IPS-18a (cell line): ENCODE results near the gene SLC48A1.

Source experiments
- H3K27ac ChIP-seq: one replicate; pipeline ENCODE4 v1.5.1; 2013; ENCODE audit warnings: low read length
- H3K27me3 ChIP-seq: one replicate; pipeline ENCODE4 v1.6.1; 2013; ENCODE audit warnings: mild to moderate bottlenecking, low read length; ENCODE audit not compliant: control insufficient read depth, insufficient read depth
- H3K36me3 ChIP-seq: one replicate; pipeline ENCODE4 v1.6.1; 2013; ENCODE audit warnings: low read depth, low read length; ENCODE audit not compliant: control insufficient read depth
- H3K4me1 ChIP-seq: one replicate; pipeline ENCODE4 v1.6.1; 2013; ENCODE audit warnings: low read depth, low read length; ENCODE audit not compliant: control insufficient read depth
- H3K4me3 ChIP-seq: one replicate; pipeline ENCODE4 v1.5.1; 2013; ENCODE audit warnings: low read length
- H3K9ac ChIP-seq: one replicate; pipeline ENCODE4 v1.6.1; 2013; ENCODE audit warnings: mild to moderate bottlenecking, low read length, moderate library complexity
- H3K9me3 ChIP-seq: one replicate; pipeline ENCODE4 v1.6.1; 2013; ENCODE audit warnings: low read depth, low read length; ENCODE audit not compliant: control insufficient read depth

The SLC48A1 gene

GRCh38 chr12:47774663-47775062 is 1.6 kb downstream of the SLC48A1 start:
- Histone ChIP-seq H3K36me3 (no peaks in the 10 kb centered on the region), H3K4me1 (peaks cover 16% of the 10 kb centered on the region), H3K9ac (no peak overlapping the region), H3K9me3 (no peaks in the 10 kb centered on the region), H3K4me3 (no peak overlapping the region), H3K27me3 (peaks cover 16% of the 10 kb centered on the region), H3K27ac (no peak overlapping the region)

- Histone ChIP-seq H3K4me1 (peaks cover 16% of the 10 kb centered on the region), H3K27me3 (peaks cover 16% of the 10 kb centered on the region), H3K9me3 (no peaks in the 10 kb centered on the region), H3K27ac (no peak overlapping the region), H3K4me3 (no peak overlapping the region), H3K9ac (no peak overlapping the region), H3K36me3 (no peaks in the 10 kb centered on the region)
These were observed 2.3 kb downstream of the SLC48A1 start for GRCh38 chr12:47775100-47775911.

GRCh38 chr12:47776471-47777143 is 3.6 kb downstream of the SLC48A1 start:
- H3K27ac ChIP-seq, result no peak overlapping the region
- H3K4me1 ChIP-seq, result peaks cover 16% of the 10 kb centered on the region
- no peak overlapping the region for H3K4me3 ChIP-seq
- no peak overlapping the region for H3K9ac ChIP-seq
- H3K27me3 ChIP-seq, result peaks cover 16% of the 10 kb centered on the region
- no peaks in the 10 kb centered on the region for H3K9me3 ChIP-seq
- H3K36me3 ChIP-seq, result no peaks in the 10 kb centered on the region

GRCh38 chr12:47777151-47777550 is 4.1 kb downstream of the SLC48A1 start:
- Histone ChIP-seq H3K9ac (no peak overlapping the region), H3K9me3 (no peaks in the 10 kb centered on the region), H3K36me3 (no peaks in the 10 kb centered on the region), H3K27ac (no peak overlapping the region), H3K4me3 (no peak overlapping the region), H3K4me1 (peaks cover 16% of the 10 kb centered on the region), H3K27me3 (peaks cover 15% of the 10 kb centered on the region)

- Histone ChIP-seq H3K27me3 (peaks cover 11% of the 10 kb centered on the region), H3K36me3 (no peaks in the 10 kb centered on the region), H3K4me1 (peaks cover 16% of the 10 kb centered on the region), H3K9me3 (no peaks in the 10 kb centered on the region), H3K4me3 (no peak overlapping the region), H3K27ac (no peak overlapping the region), H3K9ac (no peak overlapping the region)
These were observed 4.9 kb downstream of the SLC48A1 start for GRCh38 chr12:47777741-47778558.

GRCh38 chr12:47778881-47779280 is 5.8 kb downstream of the SLC48A1 start:
- H3K27ac ChIP-seq, result no peak overlapping the region
- H3K9ac ChIP-seq, result no peak overlapping the region
- H3K4me3 ChIP-seq, result peak overlapping the region; percentile 17
- peaks cover 7% of the 10 kb centered on the region for H3K27me3 ChIP-seq
- peaks cover 3% of the 10 kb centered on the region for H3K36me3 ChIP-seq
- H3K9me3 ChIP-seq, result no peaks in the 10 kb centered on the region
- peaks cover 16% of the 10 kb centered on the region for H3K4me1 ChIP-seq

GRCh38 chr12:47779301-47779942 is 6.4 kb downstream of the SLC48A1 start:
- Histone ChIP-seq H3K9ac (no peak overlapping the region), H3K36me3 (peaks cover 7% of the 10 kb centered on the region), H3K4me1 (peaks cover 16% of the 10 kb centered on the region), H3K9me3 (no peaks in the 10 kb centered on the region), H3K27me3 (peaks cover 2% of the 10 kb centered on the region), H3K4me3 (peak overlapping the region; percentile 17), H3K27ac (no peak overlapping the region)

GRCh38 chr12:47779943-47780504 is 7.0 kb downstream of the SLC48A1 start:
- no peaks in the 10 kb centered on the region for H3K9me3 ChIP-seq
- H3K4me3 ChIP-seq, result no peak overlapping the region
- H3K27me3 ChIP-seq, result no peaks in the 10 kb centered on the region
- no peak overlapping the region for H3K27ac ChIP-seq
- H3K36me3 ChIP-seq, result peaks cover 13% of the 10 kb centered on the region
- H3K9ac ChIP-seq, result no peak overlapping the region
- peaks cover 16% of the 10 kb centered on the region for H3K4me1 ChIP-seq

GRCh38 chr12:47781479-47782371 is 8.7 kb downstream of the SLC48A1 start:
- peaks cover 30% of the 10 kb centered on the region for H3K36me3 ChIP-seq
- H3K27ac ChIP-seq, result no peak overlapping the region
- no peaks in the 10 kb centered on the region for H3K9me3 ChIP-seq
- no peaks in the 10 kb centered on the region for H3K27me3 ChIP-seq
- H3K9ac ChIP-seq, result no peak overlapping the region
- H3K4me1 ChIP-seq, result peaks cover 16% of the 10 kb centered on the region
- no peak overlapping the region for H3K4me3 ChIP-seq

GRCh38 chr12:47782372-47782770 is 9.3 kb downstream of the SLC48A1 start:
- Histone ChIP-seq H3K9me3 (no peaks in the 10 kb centered on the region), H3K4me3 (no peak overlapping the region), H3K4me1 (peaks cover 16% of the 10 kb centered on the region), H3K36me3 (peaks cover 36% of the 10 kb centered on the region), H3K27me3 (no peaks in the 10 kb centered on the region), H3K9ac (no peak overlapping the region), H3K27ac (no peak overlapping the region)
